K562 (cell line): ENCODE data around the gene S100A3. TPM values are rescaled to one million over a fixed set of nuclear protein-coding genes. Genes with fewer than 3 reads are reported as not detected.

Experiments used
- COPS2 ChIP-seq: fragments of 450-650 bp; conservative IDR thresholded peaks from 2 replicates; pipeline ENCODE4 v1.6.1; 2016; ENCODE audit warnings: mild to moderate bottlenecking, moderate library complexity
- E4F1 ChIP-seq: fragments of 250-450 bp; sonication (Bioruptor Pico); IDR thresholded peaks from 2 replicates; pipeline ENCODE4 v1.5.0; 2021; ENCODE audit warnings: mild to moderate bottlenecking, borderline replicate concordance
- EGR1 ChIP-seq: fragments of 450-650 bp; conservative IDR thresholded peaks from 2 replicates; pipeline ENCODE4 v1.6.1; 2017; ENCODE audit warnings: mild to moderate bottlenecking
- FOSL1 ChIP-seq: fragments of 200-800 bp; sonication (Bioruptor generic); conservative IDR thresholded peaks from 2 replicates; pipeline ENCODE4 v1.6.1; 2016; ENCODE audit warnings: missing genetic modification characterization, missing compliant biosample characterization
- FOXK2 ChIP-seq, 2 experiments: fragments of 450-650 bp; IDR thresholded peaks in 1 of 2; conservative IDR thresholded peaks in 1 of 2; 2 replicates each; pipeline ENCODE4 v1.6.1; 2016; ENCODE audit warnings: low read depth in 2 of 2, mild to moderate bottlenecking in 1 of 2
- JUN ChIP-seq, 2 experiments: sonication (generic) in 1 of 2; formaldehyde crosslinking in 1 of 2; IDR thresholded peaks; 2 replicates each; pipeline versions ENCODE4 v1.6.1 to v1.8.0; 2012 to 2022; ENCODE audit warnings: borderline replicate concordance in 2 of 2, mild to moderate bottlenecking in 2 of 2, improper control_type of control experiment in 1 of 2, low read depth in 1 of 2, low read length in 1 of 2, missing genetic modification reagents in 1 of 2
- NUFIP1 ChIP-seq: fragments of 450-650 bp; IDR thresholded peaks from 2 replicates; pipeline ENCODE4 v1.6.1; 2018; ENCODE audit not compliant: partially characterized antibody
- RBM25 ChIP-seq: fragments of 200-400 bp; formaldehyde crosslinking; IDR thresholded peaks from 2 replicates; pipeline ENCODE4 v1.6.1; 2018; ENCODE audit warnings: low read length, low read depth, moderate library complexity; ENCODE audit not compliant: severe bottlenecking
- RCOR1 ChIP-seq, 2 experiments: IDR thresholded peaks; 2 replicates each; pipeline ENCODE4 v1.6.1; 2012; ENCODE audit warnings: low read depth in 2 of 2, low read length in 2 of 2, borderline replicate concordance in 1 of 2, improper control_type of control experiment in 1 of 2
- TOE1 ChIP-seq, 2 experiments: fragments of 450-650 bp in 1 of 2; sonication (generic) in 1 of 2; formaldehyde crosslinking in 1 of 2; IDR thresholded peaks; 2 replicates each; pipeline versions ENCODE4 v1.7.1 to v1.8.0; 2016 to 2022; ENCODE audit warnings: borderline replicate concordance in 2 of 2, mild to moderate bottlenecking in 2 of 2, antibody characterized with exemption in 1 of 2, inconsistent platforms in 1 of 2, low read depth in 1 of 2, missing genetic modification reagents in 1 of 2, moderate library complexity in 1 of 2
- ZNF696 ChIP-seq: fragments of 250-450 bp; sonication (Bioruptor Pico); conservative IDR thresholded peaks from 2 replicates; pipeline ENCODE4 v1.4.0; 2020; ENCODE audit warnings: mild to moderate bottlenecking, moderate library complexity
- polyA plus RNA-seq, 8 experiments: library from polyadenylated mRNA; depleted of rRNA in 4 of 8; stranded (reverse) in 5 of 8; unstranded in 3 of 8; fragments of >200 nt; fragmentation: Nextera tagmentation in 2 of 8; fragmentation: Illumina TruSeq in 1 of 8; extraction: Ambion mirVana in 2 of 8; extraction: Trizol in 1 of 8; gene quantifications; 2 replicates each; pipeline versions ENCODE4 v1.2.1 to v1.2.3, GENCODE V29; 2011 to 2014; ENCODE audit warnings: inconsistent platforms in 1 of 8, missing spikeins in 1 of 8
- total RNA-seq, 7 experiments: library from RNA; depleted of rRNA in 6 of 7; stranded (reverse); fragments of >200 nt in 6 of 7; fragmentation: Illumina TruSeq in 2 of 7; extraction: Trizol in 2 of 7; gene quantifications; 2 replicates each; pipeline versions ENCODE4 v1.2.1 to v1.2.3, GENCODE V29; 2011 to 2021; ENCODE audit warnings: low replicate concordance in 1 of 7
- TF ChIP-seq, protein P1 (sequence below), 2 experiments: fragments of 450-650 bp; IDR thresholded peaks; 2 replicates each; pipeline ENCODE4 v1.6.1; 2016; ENCODE audit warnings: mild to moderate bottlenecking in 2 of 2, borderline replicate concordance in 1 of 2, low read depth in 1 of 2, moderate library complexity in 1 of 2

S100A3 gene
- total and polyA plus RNA-seq, 9 of the 15 experiments (the other 6 are each of a cell fraction or from before 2014, with no cell fraction given), result 0.08 to 1.7 (median 0.18) TPM; not detected in 4

DNA sequence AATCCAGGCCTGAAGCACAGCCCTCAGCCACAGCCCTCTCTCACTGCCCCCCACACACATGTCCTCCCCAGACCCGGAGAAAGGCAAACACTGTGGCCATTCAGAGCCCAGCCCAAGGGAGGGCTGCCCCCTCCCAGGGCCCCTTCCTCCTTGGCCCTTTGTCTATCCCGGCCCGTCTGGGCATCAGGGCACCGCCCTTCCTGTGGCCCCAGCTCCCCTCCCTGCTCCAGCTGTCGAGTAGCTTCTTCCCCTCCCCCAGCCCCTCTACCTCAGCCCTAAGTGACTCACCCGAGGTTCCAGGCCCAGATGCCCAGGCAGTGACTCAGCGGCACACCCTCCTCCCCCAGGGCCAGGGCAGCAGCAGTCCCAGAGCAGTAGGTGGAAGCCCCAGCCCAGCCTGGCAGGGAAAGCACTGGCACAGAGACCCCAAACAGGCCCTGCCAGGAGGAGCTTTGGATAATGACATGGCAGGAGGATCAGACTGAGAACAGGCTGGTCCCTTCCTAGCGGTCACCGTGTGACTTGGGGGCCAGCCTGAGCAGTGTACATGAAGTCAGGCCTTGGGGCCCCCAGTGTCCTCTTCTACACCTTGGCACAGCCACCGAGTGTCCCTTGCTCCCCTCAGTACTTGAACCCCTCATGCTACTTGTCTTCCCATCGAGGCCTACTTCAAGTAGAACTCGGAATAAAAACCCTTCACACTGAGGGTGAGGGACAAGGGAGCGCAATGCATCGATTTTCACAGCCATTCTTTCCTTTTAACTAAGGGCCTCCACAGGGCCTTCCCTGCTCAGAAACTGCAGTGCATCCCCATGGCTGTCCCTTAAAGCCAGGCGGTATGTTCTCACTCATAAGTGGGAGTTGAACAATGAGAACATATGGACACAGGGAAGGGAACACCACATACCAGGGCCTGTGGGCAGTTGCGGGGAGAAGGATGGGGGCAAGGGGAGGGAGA lies 17.6 kb upstream of the S100A3 start (continued):
- TF ChIP-seq COPS2, result no peak
- TF ChIP-seq ZNF696 (CRISPR knock-in tag), result no peak
- peak; percentile 48; the same call in 1 of the 2 replicates for TF ChIP-seq TOE1 (IDR thresholded peaks at IDR 0.05; ENCODE audit: borderline replicate concordance)
- TF ChIP-seq TOE1 (CRISPR knock-in tag; IDR thresholded peaks at IDR 0.05; ENCODE audit: borderline replicate concordance, low read depth), result no peak
- TF ChIP-seq RCOR1 (IDR thresholded peaks at IDR 0.05; ENCODE audit: borderline replicate concordance in 1 of 2, low read depth in 2 of 2, low read length in 2 of 2), result peak; percentile 16 to 85; a peak in 2 of 4 replicates
- TF ChIP-seq FOSL1 (tag), result peak; percentile 99
- no peak for TF ChIP-seq RBM25
- TF ChIP-seq E4F1 (CRISPR knock-in tag), result no peak
- no peak for TF ChIP-seq NUFIP1
- TF ChIP-seq JUN (IDR thresholded peaks at IDR 0.05; ENCODE audit: borderline replicate concordance, low read depth, low read length), result peak; percentile 99
- peak; percentile 95 for TF ChIP-seq JUN (CRISPR knock-in tag; IDR thresholded peaks at IDR 0.05; ENCODE audit: borderline replicate concordance)
- 0 out of 4 replicates have a peak, but pooled peaks of 1 of the 2 experiments have one; percentile 34 for TF ChIP-seq FOXK2 (conservative IDR thresholded peaks at IDR 0.05 in 1 of 2, IDR thresholded peaks at IDR 0.05 in 1 of 2; ENCODE audit: low read depth in 2 of 2)
- TF ChIP-seq, protein P1, sequence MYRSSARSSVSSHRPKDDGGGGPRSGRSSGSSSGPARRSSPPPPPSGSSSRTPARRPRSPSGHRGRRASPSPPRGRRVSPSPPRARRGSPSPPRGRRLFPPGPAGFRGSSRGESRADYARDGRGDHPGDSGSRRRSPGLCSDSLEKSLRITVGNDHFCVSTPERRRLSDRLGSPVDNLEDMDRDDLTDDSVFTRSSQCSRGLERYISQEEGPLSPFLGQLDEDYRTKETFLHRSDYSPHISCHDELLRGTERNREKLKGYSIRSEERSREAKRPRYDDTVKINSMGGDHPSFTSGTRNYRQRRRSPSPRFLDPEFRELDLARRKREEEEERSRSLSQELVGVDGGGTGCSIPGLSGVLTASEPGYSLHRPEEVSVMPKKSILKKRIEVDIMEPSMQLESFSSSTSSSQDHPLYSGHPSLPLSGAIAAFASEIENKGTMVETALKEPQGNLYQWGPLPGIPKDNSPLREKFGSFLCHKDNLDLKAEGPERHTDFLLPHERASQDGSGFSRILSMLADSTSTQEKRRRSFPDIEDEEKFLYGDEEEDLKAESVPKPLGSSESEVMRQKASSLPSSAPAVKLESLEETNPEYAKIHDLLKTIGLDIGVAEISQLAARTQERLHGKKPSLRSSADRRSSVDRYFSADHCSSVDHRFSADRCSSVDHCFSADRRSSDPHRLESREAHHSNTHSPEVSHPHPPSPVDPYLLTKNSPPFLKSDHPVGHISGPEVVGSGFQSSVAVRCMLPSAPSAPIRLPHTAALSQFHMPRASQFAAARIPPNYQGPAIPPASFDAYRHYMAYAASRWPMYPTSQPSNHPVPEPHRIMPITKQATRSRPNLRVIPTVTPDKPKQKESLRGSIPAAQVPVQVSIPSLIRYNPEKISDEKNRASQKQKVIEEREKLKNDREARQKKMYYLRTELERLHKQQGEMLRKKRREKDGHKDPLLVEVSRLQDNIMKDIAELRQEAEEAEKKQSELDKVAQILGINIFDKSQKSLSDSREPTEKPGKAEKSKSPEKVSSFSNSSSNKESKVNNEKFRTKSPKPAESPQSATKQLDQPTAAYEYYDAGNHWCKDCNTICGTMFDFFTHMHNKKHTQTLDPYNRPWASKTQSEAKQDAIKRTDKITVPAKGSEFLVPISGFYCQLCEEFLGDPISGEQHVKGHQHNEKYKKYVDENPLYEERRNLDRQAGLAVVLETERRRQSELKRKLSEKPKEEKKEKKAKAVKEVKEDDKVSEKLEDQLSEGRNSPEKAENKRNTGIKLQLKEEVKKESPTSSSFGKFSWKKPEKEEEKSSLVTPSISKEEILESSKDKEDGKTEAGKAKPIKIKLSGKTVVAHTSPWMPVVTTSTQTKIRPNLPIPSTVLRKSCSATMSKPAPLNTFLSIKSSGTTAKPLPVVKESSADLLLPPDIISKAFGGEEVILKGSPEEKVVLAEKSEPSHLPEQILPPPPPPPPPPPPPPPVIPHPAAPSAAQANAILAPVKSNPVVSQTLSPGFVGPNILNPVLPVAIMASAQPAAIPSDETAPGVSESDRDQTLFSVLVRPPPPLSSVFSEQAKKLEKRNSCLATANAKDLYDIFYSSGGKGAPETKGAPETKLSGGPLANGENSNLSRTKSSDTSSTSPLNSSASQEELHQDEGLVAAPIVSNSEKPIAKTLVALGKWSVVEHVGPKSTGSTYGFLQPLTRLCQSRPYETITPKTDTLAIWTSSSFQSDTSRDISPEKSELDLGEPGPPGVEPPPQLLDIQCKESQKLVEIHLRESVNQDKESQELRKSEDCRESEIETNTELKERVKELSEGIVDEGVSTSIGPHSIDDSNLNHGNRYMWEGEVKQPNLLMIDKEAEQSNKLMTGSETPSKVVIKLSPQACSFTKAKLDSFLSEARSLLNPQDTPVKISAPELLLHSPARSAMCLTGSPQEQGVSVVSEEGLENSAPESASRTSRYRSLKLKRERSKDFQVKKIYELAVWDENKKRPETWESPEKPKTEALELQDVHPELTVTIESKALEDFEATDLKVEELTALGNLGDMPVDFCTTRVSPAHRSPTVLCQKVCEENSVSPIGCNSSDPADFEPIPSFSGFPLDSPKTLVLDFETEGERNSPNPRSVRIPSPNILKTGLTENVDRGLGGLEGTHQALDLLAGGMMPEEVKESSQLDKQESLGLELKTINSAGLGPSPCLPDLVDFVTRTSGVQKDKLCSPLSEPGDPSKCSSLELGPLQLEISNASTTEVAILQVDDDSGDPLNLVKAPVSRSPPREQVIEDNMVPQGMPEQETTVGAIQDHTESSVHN (IDR thresholded peaks at IDR 0.05; ENCODE audit: borderline replicate concordance in 1 of 2, low read depth in 1 of 2), result peak in 1 of 2 experiments; percentile 87; a peak in 2 of 4 replicates
- TF ChIP-seq EGR1, result peak; percentile 58
